ENCODE results near the gene SIGLEC8.
"Not testable (repeated sequence)": the region's sequence is repeated elsewhere in the genome, so short reads cannot be mapped to it uniquely, and the experiment has no call there.

The SIGLEC8 gene

GRCh38 chr19:51430221-51430620 is 28.0 kb downstream of the SIGLEC8 start:
- Histone ChIP-seq H3K9me3 (ENCODE audit: insufficient read depth, low read length) (no peaks in the 10 kb centered on the region), H3K9ac (ENCODE audit: insufficient read length, low read depth) (no peak overlapping the region), H3K27me3 (ENCODE audit: insufficient read depth, insufficient read length) (peaks cover 8% of the 10 kb centered on the region), H3K36me3 (ENCODE audit: insufficient read depth, insufficient read length, low read length) (no peaks in the 10 kb centered on the region), H3K4me1 (ENCODE audit: insufficient read depth, insufficient read length) (no peaks in the 10 kb centered on the region), H3K4me3 (ENCODE audit: insufficient read length, low read depth) (no peak overlapping the region)
- TF ChIP-seq YY1 (IDR thresholded peaks at IDR 0.05; ENCODE audit: insufficient read depth, insufficient read length) (no peak), SUZ12 (IDR thresholded peaks at IDR 0.05; ENCODE audit: extremely low read depth, insufficient read depth, insufficient read length) (no peak), ZNF274 (IDR thresholded peaks at IDR 0.05; ENCODE audit: low read depth, low read length) (no peak)
- DNase-seq (ENCODE audit: low read depth, low spot score): no peak

- Histone ChIP-seq H3K9ac (ENCODE audit: insufficient read length, low read depth) (no peak overlapping the region), H3K9me3 (ENCODE audit: insufficient read depth, low read length) (no peaks in the 10 kb centered on the region), H3K4me1 (ENCODE audit: insufficient read depth, insufficient read length) (no peaks in the 10 kb centered on the region), H3K36me3 (ENCODE audit: insufficient read depth, insufficient read length, low read length) (no peaks in the 10 kb centered on the region), H3K4me3 (ENCODE audit: insufficient read length, low read depth) (no peak overlapping the region), H3K27me3 (ENCODE audit: insufficient read depth, insufficient read length) (peaks cover 8% of the 10 kb centered on the region)
- no peak for DNase-seq (ENCODE audit: low read depth, low spot score)
- no peak for TF ChIP-seq ZNF274 (IDR thresholded peaks at IDR 0.05; ENCODE audit: low read depth, low read length)
- TF ChIP-seq SUZ12 (IDR thresholded peaks at IDR 0.05; ENCODE audit: extremely low read depth, insufficient read depth, insufficient read length): no peak
- no peak for TF ChIP-seq YY1 (IDR thresholded peaks at IDR 0.05; ENCODE audit: insufficient read depth, insufficient read length)
These were observed 31.1 kb downstream of the SIGLEC8 start for GRCh38 chr19:51427201-51427600.

GRCh38 chr19:51422053-51422448 is 36.2 kb downstream of the SIGLEC8 start:
- H3K27me3 ChIP-seq (ENCODE audit: insufficient read depth, insufficient read length): peaks cover 8% of the 10 kb centered on the region
- peaks cover 3% of the 10 kb centered on the region for H3K4me1 ChIP-seq (ENCODE audit: insufficient read depth, insufficient read length)
- H3K36me3 ChIP-seq (ENCODE audit: insufficient read depth, insufficient read length, low read length): no peaks in the 10 kb centered on the region
- peak overlapping the region; percentile 37 for H3K4me3 ChIP-seq (ENCODE audit: insufficient read length, low read depth)
- peak; percentile 72 for DNase-seq (ENCODE audit: low read depth, low spot score)
- H3K9ac ChIP-seq (ENCODE audit: insufficient read length, low read depth): no peak overlapping the region
- no peak for TF ChIP-seq SUZ12 (IDR thresholded peaks at IDR 0.05; ENCODE audit: extremely low read depth, insufficient read depth, insufficient read length)
- no peak for TF ChIP-seq YY1 (IDR thresholded peaks at IDR 0.05; ENCODE audit: insufficient read depth, insufficient read length)
- no peak for TF ChIP-seq ZNF274 (IDR thresholded peaks at IDR 0.05; ENCODE audit: low read depth, low read length)
- no peaks in the 10 kb centered on the region for H3K9me3 ChIP-seq (ENCODE audit: insufficient read depth, low read length)

GRCh38 chr19:51421229-51422052 is 36.8 kb downstream of the SIGLEC8 start:
- Histone ChIP-seq H3K9me3 (ENCODE audit: insufficient read depth, low read length) (no peaks in the 10 kb centered on the region), H3K4me3 (ENCODE audit: insufficient read length, low read depth) (peak overlapping the region; percentile 37), H3K4me1 (ENCODE audit: insufficient read depth, insufficient read length) (peaks cover 3% of the 10 kb centered on the region), H3K27me3 (ENCODE audit: insufficient read depth, insufficient read length) (peaks cover 8% of the 10 kb centered on the region), H3K36me3 (ENCODE audit: insufficient read depth, insufficient read length, low read length) (no peaks in the 10 kb centered on the region), H3K9ac (ENCODE audit: insufficient read length, low read depth) (no peak overlapping the region)
- TF ChIP-seq YY1 (IDR thresholded peaks at IDR 0.05; ENCODE audit: insufficient read depth, insufficient read length): no peak
- no peak for TF ChIP-seq ZNF274 (IDR thresholded peaks at IDR 0.05; ENCODE audit: low read depth, low read length)
- TF ChIP-seq SUZ12 (IDR thresholded peaks at IDR 0.05; ENCODE audit: extremely low read depth, insufficient read depth, insufficient read length): no peak
- no peak for DNase-seq (ENCODE audit: low read depth, low spot score)

GRCh38 chr19:51420511-51420910 is 37.7 kb downstream of the SIGLEC8 start:
- not testable (repeated sequence) for H3K9me3 ChIP-seq (ENCODE audit: insufficient read depth, low read length); H3K36me3 ChIP-seq (ENCODE audit: insufficient read depth, insufficient read length, low read length); H3K4me3 ChIP-seq (ENCODE audit: insufficient read length, low read depth); H3K4me1 ChIP-seq (ENCODE audit: insufficient read depth, insufficient read length); DNase-seq (ENCODE audit: low read depth, low spot score); H3K27me3 ChIP-seq (ENCODE audit: insufficient read depth, insufficient read length); H3K9ac ChIP-seq (ENCODE audit: insufficient read length, low read depth)

- H3K36me3 ChIP-seq (ENCODE audit: insufficient read depth, insufficient read length, low read length): no peaks in the 10 kb centered on the region
- H3K4me3 ChIP-seq (ENCODE audit: insufficient read length, low read depth): no peak overlapping the region
- TF ChIP-seq SUZ12 (IDR thresholded peaks at IDR 0.05; ENCODE audit: extremely low read depth, insufficient read depth, insufficient read length) (no peak), YY1 (IDR thresholded peaks at IDR 0.05; ENCODE audit: insufficient read depth, insufficient read length) (no peak), ZNF274 (IDR thresholded peaks at IDR 0.05; ENCODE audit: low read depth, low read length) (no peak)
- H3K9ac ChIP-seq (ENCODE audit: insufficient read length, low read depth): no peak overlapping the region
- H3K4me1 ChIP-seq (ENCODE audit: insufficient read depth, insufficient read length): peaks cover 3% of the 10 kb centered on the region
- DNase-seq (ENCODE audit: low read depth, low spot score): no peak
- H3K27me3 ChIP-seq (ENCODE audit: insufficient read depth, insufficient read length): peaks cover 8% of the 10 kb centered on the region
- no peaks in the 10 kb centered on the region for H3K9me3 ChIP-seq (ENCODE audit: insufficient read depth, low read length)
These were observed 39.5 kb downstream of the SIGLEC8 start for GRCh38 chr19:51418707-51419106.

- H3K4me3 ChIP-seq (ENCODE audit: insufficient read length, low read depth): no peak overlapping the region
- peaks cover 8% of the 10 kb centered on the region for H3K27me3 ChIP-seq (ENCODE audit: insufficient read depth, insufficient read length)
- TF ChIP-seq YY1 (IDR thresholded peaks at IDR 0.05; ENCODE audit: insufficient read depth, insufficient read length) (no peak), ZNF274 (IDR thresholded peaks at IDR 0.05; ENCODE audit: low read depth, low read length) (no peak), SUZ12 (IDR thresholded peaks at IDR 0.05; ENCODE audit: extremely low read depth, insufficient read depth, insufficient read length) (no peak)
- H3K4me1 ChIP-seq (ENCODE audit: insufficient read depth, insufficient read length): peaks cover 3% of the 10 kb centered on the region
- DNase-seq (ENCODE audit: low read depth, low spot score): no peak
- no peaks in the 10 kb centered on the region for H3K9me3 ChIP-seq (ENCODE audit: insufficient read depth, low read length)
- H3K9ac ChIP-seq (ENCODE audit: insufficient read length, low read depth): no peak overlapping the region
- H3K36me3 ChIP-seq (ENCODE audit: insufficient read depth, insufficient read length, low read length): no peaks in the 10 kb centered on the region
These were observed 40.5 kb downstream of the SIGLEC8 start for GRCh38 chr19:51417810-51418157.

All from NT2/D1 (cell line).